HG02981 (cell line): ENCODE results near the gene CBX5.
"Not testable (repeated sequence)": the region's sequence is repeated elsewhere in the genome, so short reads cannot be mapped to it uniquely, and the experiment has no call there.

ENCODE experiments used
- ATAC-seq: cut with Tn5 transposase; IDR thresholded peaks from one replicate; pipeline ENCODE4 v1.9.1; 2021; ENCODE audit warnings: mild to moderate bottlenecking, moderate library complexity; ENCODE audit not compliant: unreplicated experiment

The CBX5 gene

DNA sequence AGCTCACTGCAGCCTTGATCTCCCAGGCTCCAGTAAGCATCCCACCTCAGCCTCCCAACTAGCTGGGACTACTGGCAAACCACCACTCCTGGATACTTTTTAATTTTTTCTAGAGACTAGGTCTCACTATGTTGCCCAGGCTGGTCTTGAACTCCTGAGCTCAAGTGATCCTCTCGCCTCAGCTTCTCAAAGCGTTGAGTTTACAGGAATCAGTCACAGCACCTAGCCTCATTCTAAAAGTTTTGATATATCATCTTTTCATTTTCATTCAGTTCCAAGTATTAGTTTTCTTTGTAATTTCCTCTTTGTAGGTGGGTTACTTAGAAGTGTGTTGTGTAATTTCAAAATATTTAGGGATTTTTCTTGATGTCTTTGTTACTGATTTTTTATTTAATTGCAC, 9.6 kb downstream of the CBX5 start:
- no peak for ATAC-seq

DNA sequence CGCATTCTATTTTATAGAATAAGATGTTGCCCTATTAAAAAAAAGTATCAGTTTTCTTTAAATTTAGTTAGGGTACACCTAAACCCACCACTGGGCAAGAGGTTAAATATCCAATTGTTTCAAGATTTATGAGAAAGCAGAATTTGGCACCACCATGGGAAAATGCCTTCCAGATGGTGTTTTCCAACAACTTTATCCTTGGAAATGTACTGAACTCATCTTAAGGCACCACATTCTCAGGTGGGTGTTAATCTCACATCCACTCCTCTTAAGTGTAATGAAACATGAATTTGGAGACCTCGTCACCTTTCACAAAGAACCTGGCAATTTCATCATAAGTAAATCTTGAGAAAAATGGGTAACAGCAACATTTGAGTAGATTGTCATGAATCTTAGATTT, 13.1 kb downstream of the CBX5 start:
- no peak for ATAC-seq

DNA sequence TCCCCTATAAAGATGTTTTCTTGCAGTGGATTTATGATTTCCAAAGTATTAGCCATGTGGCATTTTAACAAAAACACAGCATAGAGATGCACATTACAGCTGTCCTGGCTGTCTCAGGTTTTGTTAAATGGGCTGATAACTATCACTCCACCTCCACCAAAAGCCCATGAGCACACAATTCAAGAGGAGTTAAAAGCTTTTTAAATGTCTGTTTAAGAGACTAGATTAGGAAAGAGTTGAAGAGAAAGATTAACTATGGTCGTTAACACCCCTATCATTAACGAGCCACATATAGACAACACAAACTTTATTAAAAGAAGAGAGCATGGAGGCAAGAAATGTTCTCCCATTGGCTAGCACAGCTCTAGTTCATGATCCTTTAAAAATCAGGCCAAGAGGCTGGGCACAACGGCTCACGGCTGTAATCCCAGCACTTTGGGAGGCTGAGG, 14.5 kb downstream of the CBX5 start:
- no peak for ATAC-seq

DNA sequence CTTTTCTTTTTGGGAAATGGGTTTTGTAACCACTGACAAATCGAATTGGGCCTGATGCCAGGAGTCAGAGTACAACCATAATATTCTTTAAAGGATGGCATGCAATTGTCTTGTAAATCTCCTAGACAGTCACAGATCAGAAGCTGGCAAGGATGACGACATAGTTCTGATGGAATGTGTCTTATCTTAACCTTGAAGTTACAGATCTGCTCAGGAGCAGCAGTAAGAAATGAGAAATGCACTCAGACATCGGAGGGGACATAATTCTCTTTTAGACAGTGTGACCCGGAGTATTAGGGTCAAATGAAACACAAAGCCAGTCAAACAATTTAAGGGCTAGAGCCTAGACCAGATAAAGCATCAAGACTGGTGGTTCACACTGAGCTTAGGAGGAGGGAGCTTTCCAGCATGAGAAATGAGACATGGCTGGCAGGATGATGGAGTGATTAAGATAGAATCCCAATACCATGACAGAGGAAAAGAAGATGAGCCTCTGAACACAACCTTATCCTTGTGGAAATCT, 17.5 kb downstream of the CBX5 start:
- no peak for ATAC-seq

DNA sequence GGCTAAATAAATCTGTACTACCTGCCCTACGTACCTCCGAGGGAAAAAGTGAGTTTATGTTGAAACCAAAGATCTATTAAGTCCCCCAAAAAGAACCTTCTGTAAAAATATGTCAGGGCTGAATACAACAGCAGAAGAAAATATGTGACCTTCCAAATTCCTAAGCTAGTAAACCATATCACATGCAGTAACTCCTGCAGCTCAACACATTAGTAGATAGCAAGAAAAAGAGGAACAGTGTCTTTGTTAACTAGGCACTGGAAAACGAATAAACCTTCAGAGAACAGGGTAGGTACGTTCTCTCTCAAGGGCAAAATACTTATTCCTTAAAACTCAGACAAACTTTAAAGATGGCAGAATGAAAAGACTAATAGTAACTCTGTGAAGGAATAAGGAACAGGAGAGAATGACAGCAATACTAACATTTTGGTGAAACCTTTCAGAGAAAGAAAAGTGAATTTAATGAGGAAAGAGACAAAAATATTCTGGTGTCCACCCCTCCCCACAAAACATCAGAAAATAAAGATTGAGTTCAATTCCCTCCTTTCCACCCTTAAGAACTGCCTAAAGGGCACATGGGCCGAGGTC, 18.0 kb downstream of the CBX5 start:
- no peak for ATAC-seq

DNA sequence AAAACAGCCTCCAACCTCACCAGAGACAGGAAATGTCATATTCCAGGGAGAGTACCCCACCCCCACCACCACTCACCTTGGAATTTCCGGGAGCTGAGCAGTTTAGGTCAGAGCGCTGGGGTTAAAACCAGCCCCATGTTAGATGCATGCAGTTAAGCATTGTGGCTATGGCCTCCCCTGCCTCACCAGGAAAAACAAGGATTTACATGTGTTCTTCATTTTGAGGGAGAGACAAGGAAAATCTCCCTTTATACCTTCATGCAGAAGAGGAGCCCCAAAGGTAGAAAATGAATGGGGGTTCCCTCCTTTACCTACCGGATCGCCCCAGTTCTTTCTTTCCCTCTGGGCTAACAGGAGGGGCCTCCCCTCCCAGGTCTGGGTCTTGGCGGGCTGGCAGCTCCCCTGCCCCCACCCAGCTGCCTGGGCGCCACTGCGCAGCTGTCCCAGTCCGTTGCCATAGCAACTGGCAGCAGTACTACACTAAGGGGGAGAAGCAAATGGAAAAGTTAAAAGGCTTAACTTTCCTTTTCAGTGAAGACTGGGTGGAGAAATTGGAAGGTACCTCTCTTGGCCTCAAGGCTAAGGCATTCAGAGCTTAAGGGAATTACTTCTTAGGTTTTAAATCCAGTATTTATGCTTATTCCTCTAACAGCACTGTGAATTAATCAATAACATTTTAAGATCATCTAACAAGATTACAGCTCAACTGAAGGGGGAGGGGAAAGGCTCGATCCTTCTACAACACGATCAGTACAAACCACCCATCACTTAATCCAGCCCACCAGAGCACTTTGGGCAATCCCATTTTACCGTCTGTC, 20.5 kb downstream of the CBX5 start:
- peak; percentile 88 for ATAC-seq

DNA sequence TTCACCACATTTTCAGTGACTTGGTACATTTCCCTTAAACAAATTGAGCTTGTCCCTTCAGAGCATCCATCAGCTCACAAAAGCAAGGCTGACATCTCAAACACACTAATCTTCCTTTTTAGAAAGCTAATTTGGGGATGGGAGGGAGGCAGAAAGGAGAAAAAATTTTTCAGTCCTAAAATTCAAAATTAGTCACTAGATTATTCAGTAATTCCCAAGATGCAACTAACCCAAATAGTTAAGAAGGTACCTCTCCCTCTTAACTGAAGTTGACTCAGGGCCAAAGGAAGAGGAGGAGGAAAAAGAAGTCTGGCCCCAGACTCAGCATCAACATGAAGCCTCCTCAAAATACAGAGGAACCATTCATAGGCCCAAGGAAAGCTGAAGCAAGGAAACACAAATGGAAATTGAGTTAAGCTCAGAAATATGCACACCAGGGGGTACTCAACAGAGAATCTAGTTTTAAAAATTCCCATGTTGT, 21.7 kb downstream of the CBX5 start:
- no peak for ATAC-seq

DNA sequence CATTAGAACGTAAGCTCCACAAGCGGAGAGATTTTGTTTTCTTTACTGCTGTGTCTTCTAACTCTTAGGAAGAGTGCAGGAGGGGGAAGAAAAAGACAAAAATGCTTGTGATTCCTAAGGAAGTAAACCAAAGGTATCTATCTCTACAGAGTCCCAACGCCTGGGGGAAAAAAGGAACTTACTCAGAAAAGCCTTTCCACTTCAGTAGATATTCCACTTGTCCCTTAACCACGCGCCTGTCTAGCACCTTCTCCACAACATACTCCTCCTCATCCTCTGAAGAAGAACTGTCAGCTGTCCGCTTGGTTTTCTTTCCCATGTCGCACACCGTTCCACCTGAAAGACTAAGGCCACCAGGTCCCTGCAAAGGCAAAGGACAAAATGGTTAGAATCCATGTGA, 22.6 kb downstream of the CBX5 start:
- ATAC-seq, result no peak

DNA sequence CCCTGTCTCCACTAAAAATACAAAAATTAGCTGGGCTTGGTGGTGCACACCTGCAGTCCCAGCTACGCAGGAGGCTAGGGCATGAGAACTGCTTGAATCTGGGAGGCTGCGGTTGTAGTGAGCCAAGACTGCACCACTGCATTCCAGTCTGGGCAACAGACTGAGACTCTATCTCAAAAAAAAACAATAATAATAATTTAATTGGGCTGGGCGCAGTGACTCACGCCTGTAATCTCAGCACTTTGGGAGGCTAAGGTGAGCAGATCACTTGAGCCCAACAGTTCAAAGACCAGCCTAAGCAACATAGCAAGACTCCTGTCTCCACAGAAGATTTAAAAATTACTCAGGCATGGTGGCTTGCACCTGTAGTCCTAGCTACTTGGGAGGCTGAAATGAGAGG, 26.7 kb downstream of the CBX5 start:
- no peak for ATAC-seq

DNA sequence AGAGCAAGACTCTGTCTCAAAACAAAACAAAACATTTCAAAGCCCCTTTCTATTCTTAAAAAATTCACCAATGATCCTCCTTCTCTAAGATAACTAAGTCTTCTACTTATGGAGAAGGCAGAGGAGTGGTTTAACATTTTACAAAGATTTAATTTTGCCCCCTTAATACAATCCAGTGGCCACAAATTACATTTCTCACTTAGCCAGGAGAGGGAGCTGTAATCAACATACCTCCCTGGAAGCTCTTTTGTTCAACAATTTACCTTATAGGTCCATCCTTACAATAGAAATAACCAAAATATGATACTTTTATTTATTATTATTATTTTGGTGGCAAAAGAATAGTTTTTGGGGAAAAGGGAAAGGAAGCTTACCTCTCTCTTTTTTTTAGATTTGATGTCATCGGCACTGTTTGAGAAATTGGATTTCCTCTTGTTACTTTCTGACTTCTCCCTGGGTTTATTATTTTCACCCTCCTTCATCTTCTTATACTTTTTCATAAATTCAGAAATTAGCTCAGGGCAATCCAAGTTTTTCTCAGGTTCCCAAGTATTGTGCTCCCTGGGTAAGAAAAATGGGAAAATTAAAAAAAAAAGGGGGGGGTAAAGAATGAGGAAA, 28.1 kb downstream of the CBX5 start:
- ATAC-seq, result no peak

DNA sequence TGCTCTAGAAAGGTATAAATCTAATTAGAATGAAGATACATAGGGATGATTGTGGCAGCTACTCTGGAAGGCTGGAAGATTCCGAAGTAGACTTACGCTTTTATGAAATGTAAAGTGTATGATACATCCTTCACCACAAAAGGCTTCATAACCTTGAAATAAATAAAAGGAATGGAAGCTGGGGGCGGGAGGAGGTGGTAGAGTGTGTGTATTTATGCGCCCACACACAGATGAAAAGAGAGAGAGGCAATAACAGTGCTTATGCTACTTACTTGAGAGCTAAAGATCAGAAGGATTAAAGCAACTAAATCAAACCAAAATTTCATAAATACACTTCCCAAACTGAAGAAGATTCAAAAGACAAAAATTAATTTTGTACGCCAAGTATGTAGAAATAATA, 30.4 kb downstream of the CBX5 start:
- ATAC-seq, result no peak

DNA sequence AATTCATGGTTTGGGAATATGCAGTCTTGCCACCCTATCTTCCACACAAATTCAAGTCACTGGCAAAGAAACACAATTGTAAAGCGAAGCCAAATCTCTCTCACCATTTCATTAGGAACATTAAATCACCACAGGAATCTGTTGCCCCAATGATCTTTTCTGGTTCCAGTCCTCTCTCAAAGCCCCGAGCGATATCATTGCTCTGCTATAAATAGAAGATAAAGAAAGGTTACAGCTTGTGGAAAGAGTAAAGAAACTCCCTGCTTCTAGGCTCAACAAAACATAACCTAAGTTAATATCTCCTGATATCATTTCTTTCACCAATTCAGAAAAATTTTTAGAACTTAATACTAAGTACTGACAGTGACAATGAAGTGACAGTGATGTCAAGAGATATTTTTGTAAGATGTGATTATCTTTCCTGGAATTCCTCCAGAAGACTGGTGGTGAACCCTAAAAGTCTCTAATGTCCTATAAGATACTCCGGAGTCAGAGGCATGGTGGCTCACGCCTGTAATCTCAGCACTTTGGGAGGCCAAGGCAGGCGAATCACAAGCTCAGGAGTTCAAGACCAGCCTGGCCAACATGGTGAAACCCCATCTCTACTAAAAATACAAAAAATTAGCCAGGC, 33.8 kb downstream of the CBX5 start:
- no peak for ATAC-seq

DNA sequence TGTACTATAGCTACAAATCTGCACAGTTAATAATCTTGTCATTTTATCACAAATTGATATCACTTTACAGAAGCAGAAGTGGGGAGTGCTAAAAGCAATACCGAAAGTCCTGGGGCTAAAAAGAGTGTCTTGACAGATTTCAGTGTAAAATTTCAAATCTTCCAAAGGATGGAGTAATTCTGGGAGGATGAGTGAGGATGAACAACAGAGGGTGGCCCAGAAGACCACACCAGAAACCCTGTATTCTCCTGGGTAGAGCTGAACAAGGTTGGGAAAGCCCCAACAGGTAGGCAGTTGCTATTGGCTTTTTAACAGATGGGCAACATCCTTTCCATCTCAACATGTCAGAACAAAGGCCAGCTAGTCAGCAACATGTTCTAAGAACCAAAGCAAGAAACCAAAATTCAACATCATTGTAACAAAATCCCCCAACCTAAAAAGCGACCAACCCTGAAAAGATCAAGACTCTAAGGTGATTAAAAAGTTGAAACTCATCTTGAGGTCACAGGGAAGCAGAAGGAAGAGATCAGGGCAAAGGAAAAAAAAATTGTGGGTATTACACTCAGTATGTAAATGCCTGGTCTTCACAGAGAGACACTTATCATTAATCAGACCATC, 38.8 kb downstream of the CBX5 start:
- ATAC-seq, result peak; percentile 45

DNA sequence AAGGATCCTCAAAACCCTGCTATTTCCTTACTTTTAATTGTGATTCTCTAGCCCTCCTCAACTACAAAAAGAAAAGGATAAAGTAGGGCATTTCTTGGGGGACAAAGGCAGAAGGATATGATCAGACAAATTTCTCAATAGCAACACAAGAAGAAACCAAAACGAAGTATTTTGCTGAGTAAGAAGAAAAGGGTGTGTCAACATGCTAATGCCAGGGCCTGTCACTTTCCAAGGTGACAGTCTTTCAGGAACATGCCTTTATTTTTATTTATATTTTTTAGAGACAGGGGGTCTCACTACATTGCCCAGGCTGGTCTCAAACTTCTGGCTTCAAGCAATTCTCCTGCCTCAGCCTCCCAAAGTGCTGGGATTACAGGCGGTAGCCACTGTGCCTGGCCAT, 39.8 kb downstream of the CBX5 start:
- ATAC-seq, result no peak

DNA sequence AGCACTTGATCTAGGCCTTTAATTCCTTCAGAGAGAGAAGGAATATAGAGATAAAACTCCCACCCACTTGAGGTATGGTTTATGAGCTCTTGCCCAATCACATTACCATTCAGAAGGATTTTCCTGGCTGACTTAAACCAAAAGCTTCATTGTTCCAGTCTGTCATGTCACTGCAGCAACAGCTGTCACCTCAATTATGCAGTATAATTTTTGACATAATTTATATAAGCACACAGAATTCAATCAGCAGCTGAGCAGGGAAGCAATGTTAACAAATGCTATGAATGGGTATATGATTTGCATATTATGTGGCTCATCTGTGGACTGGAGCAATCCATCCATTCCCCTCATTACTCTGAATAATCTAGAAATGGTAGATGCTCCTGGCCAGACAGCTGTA, 40.3 kb downstream of the CBX5 start:
- ATAC-seq, result no peak

DNA sequence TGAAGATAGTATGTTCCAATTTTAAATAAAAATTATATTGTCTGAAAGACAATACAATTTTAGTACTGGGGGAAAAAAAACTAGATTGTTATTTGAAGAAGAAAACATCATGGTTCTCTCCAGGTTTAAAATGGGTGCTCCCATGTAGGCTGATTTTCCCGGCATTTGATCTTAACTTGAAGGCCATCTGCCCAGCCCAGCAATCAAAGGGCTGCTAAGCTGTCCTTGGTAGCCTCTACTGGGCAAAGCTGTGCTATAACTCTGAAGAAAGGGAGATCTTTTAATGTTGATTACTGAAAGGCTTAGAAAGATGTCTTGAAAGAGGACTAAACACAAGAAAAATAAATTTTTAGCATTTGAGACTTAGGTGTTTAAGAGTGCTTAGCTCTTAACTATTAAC, 41.4 kb downstream of the CBX5 start:
- no peak for ATAC-seq

DNA sequence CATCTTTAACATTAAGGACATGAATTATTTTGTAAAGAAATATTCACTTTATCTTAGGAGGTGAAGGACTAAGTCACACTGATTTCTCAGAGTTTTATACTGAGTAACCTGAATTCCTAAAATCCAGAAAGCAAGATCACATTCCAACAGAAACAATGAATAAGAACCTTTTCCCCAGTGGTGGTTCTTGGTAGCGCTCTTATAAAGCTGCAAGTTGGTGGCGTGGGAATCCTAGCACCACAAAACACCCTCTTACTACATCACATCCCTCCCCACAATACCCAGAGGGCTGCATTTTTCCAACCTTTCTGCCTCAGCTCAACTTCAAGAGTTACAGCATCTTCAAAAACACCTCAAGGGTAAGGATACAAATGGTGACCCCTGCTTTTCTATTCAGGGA, 47.1 kb downstream of the CBX5 start:
- no peak for ATAC-seq

DNA sequence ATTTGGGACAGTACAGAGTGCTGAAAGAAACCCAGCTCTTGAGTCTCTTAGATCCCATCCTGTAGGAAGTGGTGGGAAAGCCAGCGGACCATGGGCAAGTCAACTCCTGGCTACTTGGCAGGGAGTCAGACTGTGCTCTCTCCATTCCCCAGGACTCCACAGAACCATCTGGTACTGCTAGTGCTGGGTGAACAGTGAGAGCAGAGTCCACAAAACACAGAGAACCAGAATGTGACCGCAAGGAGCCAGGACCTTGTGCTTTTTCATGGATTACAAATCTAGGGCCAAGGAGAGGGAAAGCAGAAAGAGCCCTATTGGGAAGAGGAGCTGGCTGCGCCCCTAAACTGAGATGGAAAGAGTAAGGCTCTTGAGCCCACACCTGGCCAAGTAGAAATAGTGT, 48.7 kb downstream of the CBX5 start:
- ATAC-seq, result not testable (repeated sequence)

DNA sequence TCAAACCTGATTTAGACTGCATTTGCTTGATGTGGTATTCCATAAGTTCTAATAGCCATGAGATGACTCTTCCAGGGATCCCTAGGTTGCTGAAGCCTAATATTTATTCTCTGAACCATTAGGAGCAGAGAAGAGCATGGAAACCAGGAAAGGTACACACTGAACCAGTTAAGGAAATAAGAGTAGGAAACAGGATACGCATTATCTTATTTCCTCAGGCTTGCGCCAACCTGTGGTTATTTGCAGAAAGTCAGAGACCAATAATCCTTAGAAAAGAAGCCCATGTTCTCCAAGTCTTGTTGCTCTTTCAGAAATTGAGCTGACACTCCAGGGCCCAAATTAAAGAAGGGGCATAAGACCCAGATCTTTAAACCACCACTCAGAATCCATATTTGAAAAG, 49.4 kb downstream of the CBX5 start:
- no peak for ATAC-seq

DNA sequence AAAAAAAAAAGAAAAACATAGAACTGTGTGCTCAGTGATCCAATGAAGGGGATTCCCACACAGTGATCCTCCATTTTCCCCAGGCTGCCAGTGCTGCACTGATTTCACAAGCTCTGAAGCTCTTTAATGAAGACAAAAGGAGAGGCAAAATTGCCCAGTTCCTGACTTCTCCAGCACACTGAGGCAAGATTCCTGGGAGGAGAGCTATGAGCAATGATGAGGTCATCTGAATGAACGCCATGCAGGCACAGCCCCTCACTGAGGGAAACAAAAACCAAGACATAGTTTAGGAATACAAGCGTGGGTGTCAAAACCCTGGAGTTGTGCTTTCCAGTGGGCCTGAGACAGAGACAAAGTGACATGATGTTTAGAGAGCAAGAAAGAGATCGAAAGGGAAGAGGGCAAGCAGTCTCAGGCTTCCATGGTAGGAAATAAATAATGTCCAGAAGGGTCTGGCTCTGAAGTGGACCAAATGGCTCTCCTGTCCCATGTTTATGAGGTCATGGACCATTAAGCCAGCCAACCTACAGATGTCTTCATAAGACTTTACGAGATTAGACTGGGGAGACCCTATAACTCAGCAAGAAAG, 50.2 kb downstream of the CBX5 start:
- ATAC-seq, result no peak

DNA sequence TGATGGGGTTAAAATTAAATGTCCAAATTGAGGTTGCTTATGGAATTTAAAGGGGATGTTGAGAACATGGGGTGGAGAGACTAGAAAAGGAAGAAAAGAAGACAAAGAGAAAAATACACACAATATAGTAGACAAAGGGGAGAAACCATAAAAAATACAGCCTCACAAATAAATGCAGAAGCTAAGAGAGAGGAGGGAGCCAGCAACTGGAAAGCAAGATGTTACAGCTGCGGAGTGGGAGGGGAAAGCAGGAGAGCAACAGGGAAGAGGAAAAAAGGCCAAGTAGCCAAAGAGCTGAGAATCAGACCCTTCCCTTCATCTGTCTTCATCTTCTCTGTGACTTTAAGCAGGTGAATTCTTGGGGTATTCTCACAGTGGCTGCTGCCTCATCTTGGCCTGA, 51.5 kb downstream of the CBX5 start:
- no peak for ATAC-seq
